ENCODE results near the gene TINAGL1. TPM values are rescaled to one million over a fixed set of nuclear protein-coding genes. Genes with fewer than 3 reads are reported as not detected.

The TINAGL1 gene
- polyA plus RNA-seq, 2 of the 4 experiments (the other 2 are of a cell fraction) = 0.22 to 0.88 TPM

DNA sequence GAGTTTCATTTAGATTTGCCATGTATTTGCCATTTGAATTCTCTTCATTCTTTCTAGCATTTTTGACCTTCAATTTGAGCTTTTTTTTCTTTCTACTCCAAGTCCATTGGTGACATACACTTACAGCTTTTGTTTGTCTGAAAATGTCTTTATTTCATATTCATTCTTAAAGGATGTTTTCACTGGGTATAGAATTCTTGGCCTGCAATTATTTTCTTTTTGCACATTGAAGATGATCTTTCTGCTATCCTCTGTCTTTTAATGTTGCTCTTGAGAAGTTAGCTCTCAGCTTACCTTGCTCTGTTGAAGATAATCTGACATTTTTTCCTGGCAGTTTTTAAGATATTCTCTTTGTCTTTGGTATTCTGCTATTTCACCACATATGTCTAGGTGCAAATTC lies 16.6 kb upstream of the TINAGL1 start:
- H3K4me3 ChIP-seq = no peak overlapping the region
- no peak for DNase-seq (ENCODE audit: low read depth in 1 of 2, low spot score in 1 of 2)
- no peak overlapping the region for H3K4me2 ChIP-seq
- ChIA-PET POLR2A (no interaction called here), CTCF (interaction anchor here (0.9 to 20.4 kb wide), 5 partner anchors 9 to 230 kb away, joined by 3 to 252 read pairs (median 3); no protein-coding TSS in a partner anchor)
- peaks cover 8% of the 10 kb centered on the region; the same call in 1 of the 3 replicates for H3K4me1 ChIP-seq
- no peaks in the 10 kb centered on the region for H3K9me3 ChIP-seq
- H3K27ac ChIP-seq = no peak overlapping the region
- ATAC-seq = no peak
- TF ChIP-seq CBX8 (IDR thresholded peaks at IDR 0.05) = no peak
- TF ChIP-seq FOXS1 (CRISPR knock-in tag; IDR thresholded peaks at IDR 0.05) = no peak
- no peak for TF ChIP-seq FOSB (CRISPR knock-in tag; IDR thresholded peaks at IDR 0.05)
- TF ChIP-seq ZC3H11A (IDR thresholded peaks at IDR 0.05) = no peak
- TF ChIP-seq ESRRA (IDR thresholded peaks at IDR 0.05; ENCODE audit: borderline replicate concordance, low read length) = no peak
- TF ChIP-seq, protein P1, sequence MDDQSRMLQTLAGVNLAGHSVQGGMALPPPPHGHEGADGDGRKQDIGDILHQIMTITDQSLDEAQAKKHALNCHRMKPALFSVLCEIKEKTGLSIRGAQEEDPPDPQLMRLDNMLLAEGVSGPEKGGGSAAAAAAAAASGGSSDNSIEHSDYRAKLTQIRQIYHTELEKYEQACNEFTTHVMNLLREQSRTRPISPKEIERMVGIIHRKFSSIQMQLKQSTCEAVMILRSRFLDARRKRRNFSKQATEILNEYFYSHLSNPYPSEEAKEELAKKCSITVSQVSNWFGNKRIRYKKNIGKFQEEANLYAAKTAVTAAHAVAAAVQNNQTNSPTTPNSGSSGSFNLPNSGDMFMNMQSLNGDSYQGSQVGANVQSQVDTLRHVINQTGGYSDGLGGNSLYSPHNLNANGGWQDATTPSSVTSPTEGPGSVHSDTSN (IDR thresholded peaks at IDR 0.05) = no peak
- no peak for TF ChIP-seq ZFP36 (IDR thresholded peaks at IDR 0.05; ENCODE audit: borderline replicate concordance, partially characterized antibody)
- no peak for TF ChIP-seq ZSCAN20 (CRISPR knock-in tag; IDR thresholded peaks at IDR 0.05)
- TF ChIP-seq RARB (CRISPR knock-in tag; IDR thresholded peaks at IDR 0.05) = no peak
- TF ChIP-seq, protein P2, sequence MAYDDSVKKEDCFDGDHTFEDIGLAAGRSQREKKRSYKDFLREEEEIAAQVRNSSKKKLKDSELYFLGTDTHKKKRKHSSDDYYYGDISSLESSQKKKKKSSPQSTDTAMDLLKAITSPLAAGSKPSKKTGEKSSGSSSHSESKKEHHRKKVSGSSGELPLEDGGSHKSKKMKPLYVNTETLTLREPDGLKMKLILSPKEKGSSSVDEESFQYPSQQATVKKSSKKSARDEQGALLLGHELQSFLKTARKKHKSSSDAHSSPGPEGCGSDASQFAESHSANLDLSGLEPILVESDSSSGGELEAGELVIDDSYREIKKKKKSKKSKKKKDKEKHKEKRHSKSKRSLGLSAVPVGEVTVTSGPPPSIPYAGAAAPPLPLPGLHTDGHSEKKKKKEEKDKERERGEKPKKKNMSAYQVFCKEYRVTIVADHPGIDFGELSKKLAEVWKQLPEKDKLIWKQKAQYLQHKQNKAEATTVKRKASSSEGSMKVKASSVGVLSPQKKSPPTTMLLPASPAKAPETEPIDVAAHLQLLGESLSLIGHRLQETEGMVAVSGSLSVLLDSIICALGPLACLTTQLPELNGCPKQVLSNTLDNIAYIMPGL (CRISPR knock-in tag; IDR thresholded peaks at IDR 0.05; ENCODE audit: borderline replicate concordance) = no peak
- no peak for TF ChIP-seq CHD2 (IDR thresholded peaks at IDR 0.05; ENCODE audit: low read length, partially characterized antibody)
- FAIRE-seq = no peak

- H3K27ac ChIP-seq = no peak overlapping the region
- H3K9me3 ChIP-seq = no peaks in the 10 kb centered on the region
- DNase-seq (ENCODE audit: low read depth in 1 of 2, low spot score in 1 of 2) (no peak), FAIRE-seq (no peak), ATAC-seq (no peak)
- ChIA-PET CTCF (interaction anchor here (0.7 to 20.4 kb wide), 4 partner anchors 11 to 229 kb away, joined by 3 to 252 read pairs (median 3); no protein-coding TSS in a partner anchor), POLR2A (no interaction called here)
- H3K4me1 ChIP-seq = peaks cover 8% of the 10 kb centered on the region; the same call in 1 of the 3 replicates
- TF ChIP-seq MAFK (IDR thresholded peaks at IDR 0.05; ENCODE audit: partially characterized antibody) = no peak
- no peak for TF ChIP-seq ZFP36 (IDR thresholded peaks at IDR 0.05; ENCODE audit: borderline replicate concordance, partially characterized antibody)
- H3K4me3 ChIP-seq = no peak overlapping the region
- 71% methylated on average over 4 of the region's 4 CpGs for WGBS (ENCODE audit: missing lambda C conversion rate)
- no peak overlapping the region for H3K4me2 ChIP-seq
Observed at GRCh38 chr1:31560394-31560793, 15.9 kb upstream of the TINAGL1 start.

GRCh38 chr1:31562707-31563360 lies 13.5 kb upstream of the TINAGL1 start:
- TF ChIP-seq, protein P1 (IDR thresholded peaks at IDR 0.05) = no peak
- TF ChIP-seq GATA3 (IDR thresholded peaks at IDR 0.05; ENCODE audit: borderline replicate concordance) (no peak), BHLHE40 (IDR thresholded peaks at IDR 0.05; ENCODE audit: low read depth, low read length) (no peak), ZC3H11A (IDR thresholded peaks at IDR 0.05) (no peak), HOXB13 (CRISPR knock-in tag; IDR thresholded peaks at IDR 0.05; ENCODE audit: low read depth) (no peak), CEBPB (IDR thresholded peaks at IDR 0.05) (no peak), MYC (IDR thresholded peaks at IDR 0.05; ENCODE audit: borderline replicate concordance, low read length) (no peak)
- ChIA-PET CTCF (interaction anchor here (0.7 to 20.4 kb wide), 13 partner anchors 8 to 82 kb away, joined by 3 to 252 read pairs (median 3); partner anchors contain the start of genes HCRTR1 and PEF1), POLR2A (no interaction called here)
- 17% methylated on average over 3 of the region's 3 CpGs for WGBS (ENCODE audit: missing lambda C conversion rate)
- FAIRE-seq = no peak
- Histone ChIP-seq H3K9me3 (no peaks in the 10 kb centered on the region), H3K4me2 (peak overlapping the region; percentile 17; the same call in 1 of the 3 replicates), H3K27ac (0 out of 6 replicates have a peak overlapping the region, but pooled peaks of 1 of the 2 experiments have one; percentile 14), H3K4me1 (peaks cover 12% of the 10 kb centered on the region), H3K4me3 (no peak overlapping the region)
- DNase-seq (ENCODE audit: low read depth in 1 of 2, low spot score in 1 of 2) = no peak
- ATAC-seq = peak in 1 of 2 experiments; percentile 57; a peak in 3 of 6 replicates
